A673 (cell line): ENCODE results near the gene NAXE.

Source experiments
- EZH2 ChIP-seq: fragments of 200-600 bp; sonication (generic); IDR thresholded peaks from 2 replicates; pipeline ENCODE4 v1.6.1; 2017; ENCODE audit warnings: borderline replicate concordance, low read depth, mild to moderate bottlenecking, mixed read lengths, antibody characterized with exemption, low read length; ENCODE audit not compliant: poor library complexity, severe bottlenecking
- TF ChIP-seq, protein P1 (sequence below): fragments of 300-800, 200-600 bp; sonication (generic); conservative IDR thresholded peaks from 2 replicates; pipeline ENCODE4 v1.5.1; 2017; ENCODE audit warnings: low read depth, mild to moderate bottlenecking, antibody characterized with exemption, low read length, moderate library complexity, mixed read lengths

DNA sequence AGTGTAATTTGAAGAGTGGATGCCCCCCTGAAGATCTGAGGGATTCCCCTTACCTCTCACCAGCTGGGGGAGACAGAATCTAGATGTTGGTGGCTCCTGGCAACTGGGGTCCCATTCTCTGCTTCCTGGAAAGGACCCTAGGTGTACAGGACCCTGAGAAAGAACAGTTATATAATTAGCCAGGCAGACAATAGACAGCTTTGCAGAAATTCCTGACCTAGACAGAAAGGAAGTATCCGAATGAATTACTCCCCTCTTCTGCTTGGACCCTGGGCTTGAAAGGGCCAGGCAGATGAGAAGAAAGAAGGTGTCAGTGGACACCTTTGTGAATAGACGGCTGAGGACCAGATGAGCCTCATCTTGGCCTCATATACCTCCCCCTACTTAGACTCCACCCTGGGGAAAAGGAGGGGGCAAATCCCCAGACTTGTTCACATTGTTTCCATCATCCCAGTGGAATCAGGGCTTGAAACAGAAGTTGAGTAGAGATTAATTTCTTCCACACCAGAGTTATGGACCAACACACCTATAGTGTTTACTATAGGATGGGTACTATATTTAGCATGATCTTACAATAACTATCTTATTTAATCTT lies 17.4 kb upstream of the NAXE start:
- TF ChIP-seq, protein P1, sequence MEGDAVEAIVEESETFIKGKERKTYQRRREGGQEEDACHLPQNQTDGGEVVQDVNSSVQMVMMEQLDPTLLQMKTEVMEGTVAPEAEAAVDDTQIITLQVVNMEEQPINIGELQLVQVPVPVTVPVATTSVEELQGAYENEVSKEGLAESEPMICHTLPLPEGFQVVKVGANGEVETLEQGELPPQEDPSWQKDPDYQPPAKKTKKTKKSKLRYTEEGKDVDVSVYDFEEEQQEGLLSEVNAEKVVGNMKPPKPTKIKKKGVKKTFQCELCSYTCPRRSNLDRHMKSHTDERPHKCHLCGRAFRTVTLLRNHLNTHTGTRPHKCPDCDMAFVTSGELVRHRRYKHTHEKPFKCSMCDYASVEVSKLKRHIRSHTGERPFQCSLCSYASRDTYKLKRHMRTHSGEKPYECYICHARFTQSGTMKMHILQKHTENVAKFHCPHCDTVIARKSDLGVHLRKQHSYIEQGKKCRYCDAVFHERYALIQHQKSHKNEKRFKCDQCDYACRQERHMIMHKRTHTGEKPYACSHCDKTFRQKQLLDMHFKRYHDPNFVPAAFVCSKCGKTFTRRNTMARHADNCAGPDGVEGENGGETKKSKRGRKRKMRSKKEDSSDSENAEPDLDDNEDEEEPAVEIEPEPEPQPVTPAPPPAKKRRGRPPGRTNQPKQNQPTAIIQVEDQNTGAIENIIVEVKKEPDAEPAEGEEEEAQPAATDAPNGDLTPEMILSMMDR, result no peak
- TF ChIP-seq EZH2, result no peak
